HG02642 (cell line): ENCODE measurements around the gene ARRDC2.
"Not testable (repeated sequence)": the region's sequence is repeated elsewhere in the genome, so short reads cannot be mapped to it uniquely, and the experiment has no call there.

ENCODE experiments used
- ATAC-seq: cut with Tn5 transposase; IDR thresholded peaks from one replicate; pipeline ENCODE4 v1.9.1; 2021; ENCODE audit warnings: mild to moderate bottlenecking; ENCODE audit not compliant: unreplicated experiment, poor library complexity

Gene ARRDC2

DNA sequence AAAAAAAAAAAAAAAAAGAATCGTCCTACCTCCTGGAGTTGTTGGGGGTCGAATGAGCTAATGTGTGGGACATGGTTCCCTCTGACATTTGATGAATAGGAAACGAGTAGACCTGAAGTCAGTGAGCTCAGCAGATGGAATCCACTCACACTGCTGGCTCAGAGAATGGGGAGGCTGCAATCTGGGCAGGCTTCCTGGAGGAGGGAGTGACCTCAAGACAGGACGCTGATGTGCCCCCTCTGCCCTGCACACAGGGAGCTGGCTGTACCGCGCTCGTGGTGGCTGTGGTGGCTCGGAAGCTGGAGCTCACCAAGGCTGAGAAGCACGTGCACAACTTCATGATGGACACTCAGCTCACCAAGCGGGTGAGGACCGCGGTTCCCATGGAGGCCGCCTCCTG, 19.8 kb upstream of the ARRDC2 start:
- ATAC-seq, result no peak

DNA sequence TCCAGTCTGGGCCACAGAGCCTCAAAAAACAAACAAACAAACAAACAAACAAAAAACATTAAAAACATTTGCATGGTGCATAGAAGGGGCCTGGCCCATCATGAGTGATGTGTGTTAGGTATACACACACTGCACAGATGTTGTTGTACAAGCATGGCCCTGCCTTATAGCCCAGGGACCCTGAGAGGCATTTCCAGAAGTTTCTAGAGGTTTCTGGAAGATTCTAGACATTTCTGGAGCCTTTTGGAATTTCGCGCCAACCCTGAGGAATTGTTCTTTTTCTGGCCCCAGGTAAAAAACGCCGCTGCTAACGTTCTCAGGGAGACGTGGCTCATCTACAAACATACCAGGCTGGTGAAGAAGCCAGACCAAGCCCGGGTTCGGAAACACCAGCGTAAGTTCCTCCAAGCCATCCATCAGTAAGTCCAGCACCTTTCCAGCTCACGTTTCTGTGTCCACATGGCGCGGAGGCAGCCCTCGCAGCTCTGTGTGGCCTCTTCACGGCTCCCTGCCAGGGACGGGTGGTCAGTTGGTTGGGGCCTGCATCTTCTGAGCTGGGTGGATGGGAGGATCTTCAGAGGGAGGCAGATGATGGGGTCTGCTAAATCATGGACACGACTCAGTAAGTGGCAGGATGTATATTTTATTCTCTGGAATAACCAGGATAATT, 18.4 kb upstream of the ARRDC2 start:
- ATAC-seq, result no peak

DNA sequence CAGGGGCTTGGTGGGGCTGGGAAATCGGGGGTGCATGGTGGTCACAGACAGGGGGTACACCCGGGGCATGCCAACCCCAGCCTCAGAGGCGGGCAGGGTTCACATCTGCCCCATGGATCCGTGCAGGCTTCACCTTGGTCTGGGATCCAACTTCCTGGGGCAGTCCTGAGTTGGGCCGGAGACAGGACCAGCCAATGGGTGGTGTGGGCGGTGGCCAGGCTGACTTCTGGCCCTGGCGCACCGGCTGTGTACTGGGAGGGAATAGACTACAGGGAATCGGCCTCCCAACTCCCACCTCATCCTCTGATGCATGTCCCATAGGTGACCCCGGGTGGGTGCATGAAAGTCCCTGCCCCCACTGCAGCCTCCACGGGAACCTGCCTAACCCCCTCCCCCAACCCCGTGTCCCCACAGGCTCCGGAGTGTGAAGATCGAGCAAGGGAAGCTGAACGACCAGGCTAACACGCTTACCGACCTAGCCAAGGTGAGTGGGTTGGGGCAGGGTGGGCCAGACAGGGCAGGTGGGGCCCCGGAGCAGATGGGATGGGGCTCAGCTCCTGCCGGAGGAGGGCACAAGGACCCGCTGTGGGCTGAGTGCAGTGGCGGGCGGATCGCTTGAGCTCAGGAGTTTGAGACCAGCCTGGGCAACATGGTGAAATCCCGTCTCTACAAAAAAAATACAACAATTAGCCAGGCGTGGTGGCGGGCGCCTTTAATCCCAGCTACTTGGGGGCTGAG, 14.7 kb upstream of the ARRDC2 start:
- ATAC-seq, result no peak

DNA sequence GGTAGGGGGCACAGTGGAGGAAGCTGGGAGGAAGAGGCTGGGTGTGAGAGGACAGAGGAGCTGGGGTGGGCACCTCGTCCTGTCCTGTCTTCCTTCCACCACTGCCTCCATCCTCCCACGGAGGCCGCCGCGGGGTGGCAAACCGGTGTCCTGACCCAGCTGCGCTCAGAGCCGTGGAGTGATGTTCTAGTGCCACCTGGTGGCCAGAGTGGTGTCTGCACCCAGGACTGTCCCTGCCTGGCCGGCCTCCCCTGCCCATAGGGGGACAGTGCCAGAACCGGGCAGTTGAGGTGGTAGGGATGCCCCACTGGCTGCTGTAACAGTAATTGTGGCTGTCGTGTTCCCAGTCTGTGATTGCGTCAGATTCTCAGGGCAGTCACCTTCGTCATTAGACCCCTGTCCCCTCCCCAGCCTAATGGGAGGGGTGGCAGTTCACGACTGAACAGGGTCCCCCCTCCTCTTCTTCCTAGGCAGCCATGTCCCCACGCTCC, 11.1 kb upstream of the ARRDC2 start:
- peak; percentile 54 for ATAC-seq

GRCh38 chr19:17997969-17998826, 9.8 kb upstream of the ARRDC2 start:
- ATAC-seq, result no peak

- ATAC-seq, result no peak
Observed at GRCh38 chr19:17998827-17999150, 9.2 kb upstream of the ARRDC2 start.

DNA sequence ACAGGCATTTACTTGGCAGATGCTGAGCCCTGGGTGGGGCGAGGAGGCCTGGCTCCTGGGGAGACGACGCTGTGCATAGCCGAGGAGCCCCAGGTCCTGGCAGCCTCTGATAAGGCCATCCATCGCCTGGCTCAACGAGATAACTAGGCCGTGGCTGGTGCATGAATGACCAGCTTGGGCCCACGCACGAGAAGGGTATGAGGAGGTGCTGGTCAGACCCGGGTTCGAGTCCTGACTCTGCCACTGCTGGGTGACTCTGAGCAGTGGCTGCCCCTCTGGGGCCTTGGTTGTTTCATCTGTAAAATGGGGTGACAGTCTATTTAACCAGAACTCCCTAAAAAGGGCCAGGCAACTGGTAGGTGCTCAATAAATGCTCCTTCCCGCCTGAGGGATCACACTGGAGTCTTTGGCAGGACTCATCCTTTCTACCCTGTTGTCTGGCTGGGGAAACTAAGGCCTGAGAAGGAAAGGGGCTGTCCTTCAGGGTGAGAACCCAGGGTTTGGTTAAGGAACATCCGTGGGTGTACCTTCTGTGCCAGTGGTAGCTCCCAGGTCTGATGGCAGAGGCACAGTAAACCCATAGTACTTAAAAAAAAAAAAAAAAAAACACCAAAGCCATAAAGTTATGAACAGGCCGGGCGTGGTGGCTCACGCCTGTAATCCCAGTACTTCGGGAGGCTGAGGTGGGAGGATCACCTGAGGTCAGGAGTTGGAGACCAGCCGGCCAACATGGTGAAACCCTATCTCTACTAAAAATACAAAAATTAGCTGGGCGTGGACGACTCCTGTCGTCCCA, 8.1 kb upstream of the ARRDC2 start:
- ATAC-seq, result no peak

GRCh38 chr19:18000480-18000914, 7.5 kb upstream of the ARRDC2 start:
- peak; percentile 14 for ATAC-seq

DNA sequence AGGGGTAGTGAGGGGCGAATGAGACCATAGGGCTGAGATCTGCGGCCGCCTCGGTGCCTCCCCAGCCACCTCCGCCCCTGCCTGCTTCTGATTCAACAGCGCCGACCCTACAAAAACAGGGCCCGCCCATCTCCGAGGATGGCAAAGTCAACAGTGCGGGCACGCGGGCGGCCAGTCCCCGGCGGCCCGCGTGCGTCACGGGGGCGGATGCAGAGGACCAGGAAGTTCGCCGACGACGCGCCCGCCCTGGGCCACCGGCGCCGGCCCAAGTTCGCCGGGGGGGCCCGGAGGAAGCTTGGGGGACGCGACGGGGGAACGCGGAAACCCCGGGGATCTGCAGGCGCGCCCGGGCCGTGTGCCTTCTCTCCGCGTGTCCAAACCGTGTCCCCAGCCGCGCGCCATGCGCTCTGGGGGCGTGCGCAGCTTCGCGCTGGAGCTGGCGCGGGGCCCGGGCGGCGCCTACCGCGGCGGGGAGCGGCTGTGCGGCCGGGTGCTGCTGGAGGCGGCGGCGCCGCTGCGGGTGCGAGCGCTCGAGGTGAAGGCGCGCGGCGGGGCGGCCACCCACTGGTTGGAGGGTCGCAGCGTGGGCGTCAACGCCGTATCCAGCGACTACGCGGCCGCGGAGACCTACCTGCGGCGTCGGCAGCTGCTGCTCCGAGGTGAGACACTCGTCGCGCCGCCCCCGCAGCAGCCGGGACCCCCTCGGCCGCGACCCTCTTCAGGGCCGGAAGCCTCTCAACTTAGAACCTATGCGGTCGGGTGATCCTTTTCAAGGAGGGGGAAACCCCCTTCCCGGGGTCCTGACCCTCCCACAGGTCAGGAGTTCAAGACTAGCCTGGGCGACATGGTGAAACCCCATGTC, 6.8 kb upstream of the ARRDC2 start:
- ATAC-seq, result peak; percentile 70

GRCh38 chr19:18001777-18002345, 6.1 kb upstream of the ARRDC2 start:
- no peak for ATAC-seq

- ATAC-seq, result no peak
Observed at GRCh38 chr19:18002347-18002850, 5.6 kb upstream of the ARRDC2 start.

DNA sequence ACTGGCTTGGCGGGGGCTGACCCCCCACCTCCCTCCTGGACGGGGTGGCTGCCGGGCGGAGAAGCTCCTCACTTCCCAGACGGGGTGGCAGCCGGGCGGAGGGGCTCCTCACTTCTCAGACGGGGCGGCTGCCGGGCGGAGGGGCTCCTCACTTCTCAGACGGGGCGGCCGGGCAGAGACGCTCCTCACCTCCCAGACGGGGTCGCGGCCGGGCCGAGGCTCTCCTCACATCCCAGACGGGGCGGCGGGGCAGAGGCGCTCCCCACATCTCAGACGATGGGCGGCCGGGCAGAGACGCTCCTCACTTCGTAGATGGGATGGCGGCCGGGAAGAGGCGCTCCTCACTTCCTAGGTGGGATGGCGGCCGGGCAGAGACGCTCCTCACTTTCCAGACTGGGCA, 2.2 kb upstream of the ARRDC2 start:
- ATAC-seq, result not testable (repeated sequence)

DNA sequence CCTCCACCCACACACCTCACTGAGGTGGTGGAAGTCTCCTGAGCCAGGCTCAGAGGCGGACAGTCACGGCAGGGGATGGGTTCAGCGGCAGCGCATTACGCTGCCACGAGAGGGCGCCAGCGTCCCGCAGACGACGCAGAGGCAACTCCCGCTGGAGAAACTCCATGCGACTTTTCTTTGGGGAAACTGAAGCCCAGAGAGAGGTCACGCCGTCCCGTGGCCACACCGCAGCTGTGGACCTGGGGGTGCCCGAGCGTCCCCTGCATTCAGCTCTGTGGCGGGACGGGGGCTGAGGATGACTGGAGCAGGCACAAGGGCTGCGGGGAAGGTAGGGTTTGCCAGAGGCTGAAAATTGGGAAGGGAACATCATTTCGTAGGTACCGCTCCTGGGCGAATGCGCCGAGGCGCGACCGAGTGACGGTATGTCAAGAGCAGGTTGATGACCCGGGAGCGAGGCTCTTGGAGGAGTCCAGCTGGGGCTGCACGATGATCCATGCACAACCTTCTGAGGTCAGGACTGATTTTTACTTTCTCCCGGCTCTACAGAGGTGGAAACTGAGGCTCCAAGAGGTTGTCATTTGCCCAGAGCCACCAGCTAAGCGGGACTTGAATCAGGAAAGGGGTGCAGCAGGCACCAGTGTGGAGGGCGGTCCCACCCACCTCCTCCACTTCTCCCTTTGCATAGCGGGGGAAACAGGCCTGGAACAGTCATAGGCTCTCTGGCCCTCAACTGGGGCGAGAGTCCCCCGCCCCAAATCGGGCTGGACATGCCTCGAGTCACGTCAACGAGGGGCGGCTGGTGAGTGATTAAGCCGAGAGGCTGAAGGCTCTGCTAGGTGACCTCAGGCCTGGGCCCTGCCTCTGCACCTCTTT, 690 bp upstream of the ARRDC2 start:
- peak; percentile 62 for ATAC-seq

DNA sequence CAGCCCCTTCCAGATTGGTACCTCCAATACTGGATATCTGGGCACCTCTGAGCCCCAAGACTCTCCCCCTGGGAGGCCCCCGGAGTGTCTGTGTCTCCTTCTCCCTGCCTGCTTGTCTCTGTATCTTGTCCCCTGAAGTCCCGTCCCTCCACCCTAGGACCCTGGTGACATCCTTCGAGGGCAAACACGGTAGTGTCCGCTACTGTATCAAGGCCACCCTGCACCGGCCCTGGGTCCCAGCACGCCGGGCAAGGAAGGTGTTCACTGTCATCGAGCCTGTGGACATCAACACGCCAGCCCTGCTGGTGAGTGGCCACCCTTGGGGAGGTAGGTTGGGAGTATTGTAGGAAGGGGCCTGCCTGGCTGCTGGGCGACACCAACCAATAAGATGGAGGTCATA, 844 bp downstream of the ARRDC2 start:
- ATAC-seq, result no peak

- no peak for ATAC-seq
Observed at GRCh38 chr19:18009412-18010066, 1.6 kb downstream of the ARRDC2 start.

GRCh38 chr19:18010149-18010548, 2.2 kb downstream of the ARRDC2 start:
- ATAC-seq, result no peak
